Progenitor cell of endocrine pancreas (in vitro differentiated cells): ENCODE results near the gene MAPK8. TPM values are rescaled to one million over a fixed set of nuclear protein-coding genes. Genes with fewer than 3 reads are reported as not detected.

ENCODE experiments used
- DNase-seq: peaks from one replicate; pipeline ENCODE4 v3.0.0; 2021; ENCODE audit warnings: low spot score; ENCODE audit not compliant: unreplicated experiment
- H3K27ac Mint-ChIP-seq: 2 replicates; pipeline ENCODE4 v1.8.0; 2021; ENCODE audit warnings: mild to moderate bottlenecking, moderate library complexity, mixed read lengths
- H3K27me3 Mint-ChIP-seq: 2 replicates; pipeline ENCODE4 v1.8.0; 2021; ENCODE audit warnings: mixed read lengths
- H3K36me3 Mint-ChIP-seq: 2 replicates; pipeline ENCODE4 v1.8.0; 2022; ENCODE audit warnings: mixed read lengths; ENCODE audit not compliant: insufficient read depth
- H3K4me1 Mint-ChIP-seq: 2 replicates; pipeline ENCODE4 v1.8.0; 2021; ENCODE audit warnings: low read depth, mixed read lengths
- H3K4me3 Mint-ChIP-seq: 2 replicates; pipeline ENCODE4 v1.8.0; 2021; ENCODE audit warnings: low read depth, mild to moderate bottlenecking, moderate library complexity, mixed read lengths
- H3K9me3 Mint-ChIP-seq: 2 replicates; pipeline ENCODE4 v1.8.0; 2021; ENCODE audit warnings: low read depth, mixed read lengths
- total RNA-seq: library from RNA; stranded (reverse); gene quantifications from 2 replicates; pipeline ENCODE4 v1.2.1, GENCODE V29; 2021
- TF ChIP-seq, protein P1 (sequence below): fragments of 200-600 bp; sonication (generic); IDR thresholded peaks from one replicate; pipeline ENCODE4 v1.5.0; 2021; ENCODE audit warnings: antibody characterized with exemption, mild to moderate bottlenecking; ENCODE audit not compliant: unreplicated experiment

MAPK8 gene
- total RNA-seq, 1 donor from 2014 or later = 69.7 TPM

DNA sequence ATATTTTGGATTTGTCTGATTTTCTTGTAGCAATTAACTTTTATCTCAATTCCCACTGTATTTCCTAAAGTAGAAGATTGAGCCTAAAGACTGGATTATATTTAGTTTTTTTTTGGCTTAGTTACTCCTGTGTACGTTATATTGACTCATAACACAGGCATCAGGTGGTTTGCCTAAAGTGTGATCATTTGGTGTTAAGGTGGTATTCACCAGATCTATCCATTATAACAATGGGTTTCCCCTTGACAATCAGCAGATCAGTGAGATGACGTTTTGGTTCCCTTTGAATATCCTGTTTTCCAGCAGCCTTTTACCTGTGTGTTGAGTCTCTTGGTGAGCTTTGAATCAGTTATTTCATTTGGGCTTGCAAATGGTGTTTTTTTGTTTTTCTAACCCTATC, 18.1 kb downstream of the MAPK8 start:
- H3K4me1 Mint-ChIP-seq = peaks cover 5% of the 10 kb centered on the region
- H3K27me3 Mint-ChIP-seq = no peaks in the 10 kb centered on the region

DNA sequence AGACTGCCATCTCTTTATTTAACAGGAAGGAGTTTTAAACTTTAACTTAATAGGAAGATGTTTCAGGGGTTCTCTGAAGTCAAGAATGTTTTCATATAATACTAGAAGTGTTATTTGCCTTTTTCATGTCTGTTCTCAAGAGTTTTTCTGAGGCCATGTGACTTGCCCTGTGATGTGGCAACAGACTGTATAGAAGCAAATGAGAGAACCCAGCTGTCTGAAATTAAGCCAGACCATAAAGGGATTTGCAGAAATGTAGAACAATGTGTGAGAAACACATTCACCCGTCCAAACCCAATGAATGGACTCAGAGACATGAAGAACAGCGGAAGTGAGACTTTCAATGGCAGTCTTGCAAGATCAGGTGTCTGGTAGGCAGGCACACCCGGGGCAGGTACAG, 23.8 kb downstream of the MAPK8 start:
- Mint-ChIP-seq H3K27ac (no peak overlapping the region), H3K27me3 (no peaks in the 10 kb centered on the region), H3K36me3 (peaks cover 53% of the 10 kb centered on the region), H3K9me3 (peaks cover 17% of the 10 kb centered on the region), H3K4me1 (peaks cover 5% of the 10 kb centered on the region), H3K4me3 (no peak overlapping the region)
- no peak for DNase-seq
- TF ChIP-seq, protein P1, sequence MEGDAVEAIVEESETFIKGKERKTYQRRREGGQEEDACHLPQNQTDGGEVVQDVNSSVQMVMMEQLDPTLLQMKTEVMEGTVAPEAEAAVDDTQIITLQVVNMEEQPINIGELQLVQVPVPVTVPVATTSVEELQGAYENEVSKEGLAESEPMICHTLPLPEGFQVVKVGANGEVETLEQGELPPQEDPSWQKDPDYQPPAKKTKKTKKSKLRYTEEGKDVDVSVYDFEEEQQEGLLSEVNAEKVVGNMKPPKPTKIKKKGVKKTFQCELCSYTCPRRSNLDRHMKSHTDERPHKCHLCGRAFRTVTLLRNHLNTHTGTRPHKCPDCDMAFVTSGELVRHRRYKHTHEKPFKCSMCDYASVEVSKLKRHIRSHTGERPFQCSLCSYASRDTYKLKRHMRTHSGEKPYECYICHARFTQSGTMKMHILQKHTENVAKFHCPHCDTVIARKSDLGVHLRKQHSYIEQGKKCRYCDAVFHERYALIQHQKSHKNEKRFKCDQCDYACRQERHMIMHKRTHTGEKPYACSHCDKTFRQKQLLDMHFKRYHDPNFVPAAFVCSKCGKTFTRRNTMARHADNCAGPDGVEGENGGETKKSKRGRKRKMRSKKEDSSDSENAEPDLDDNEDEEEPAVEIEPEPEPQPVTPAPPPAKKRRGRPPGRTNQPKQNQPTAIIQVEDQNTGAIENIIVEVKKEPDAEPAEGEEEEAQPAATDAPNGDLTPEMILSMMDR = no peak

More for the DNA sequence above, 18.1 kb downstream of the MAPK8 start:
- H3K9me3 Mint-ChIP-seq = no peaks in the 10 kb centered on the region
- TF ChIP-seq, protein P1 = no peak
- DNase-seq = no peak
- peaks cover 20% of the 10 kb centered on the region for H3K36me3 Mint-ChIP-seq
- no peak overlapping the region for H3K4me3 Mint-ChIP-seq
- no peak overlapping the region for H3K27ac Mint-ChIP-seq

DNA sequence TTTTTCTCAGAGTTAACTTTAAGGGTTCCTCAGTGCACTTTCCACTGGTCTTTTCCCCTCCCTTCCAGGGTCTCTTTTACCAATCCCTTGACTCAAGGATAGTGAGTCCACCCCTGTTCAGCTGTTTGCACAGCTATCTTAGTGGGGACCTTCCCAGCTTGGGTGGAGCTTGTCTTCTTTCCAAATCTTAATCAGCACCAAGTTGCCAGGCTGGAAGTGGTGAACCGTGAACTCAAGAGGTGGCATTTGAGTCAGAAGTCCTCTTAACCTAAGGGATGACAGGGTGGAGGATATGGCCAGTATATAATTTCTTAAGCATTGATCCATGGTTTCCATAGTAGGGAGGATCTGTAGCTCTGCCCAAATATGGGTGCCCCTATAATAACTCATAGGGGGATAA, 25.0 kb downstream of the MAPK8 start:
- H3K9me3 Mint-ChIP-seq = peaks cover 17% of the 10 kb centered on the region
- no peak overlapping the region for H3K4me3 Mint-ChIP-seq
- H3K36me3 Mint-ChIP-seq = peaks cover 52% of the 10 kb centered on the region
- no peak for DNase-seq
- peaks cover 5% of the 10 kb centered on the region for H3K4me1 Mint-ChIP-seq
- TF ChIP-seq, protein P1 = no peak
- no peaks in the 10 kb centered on the region for H3K27me3 Mint-ChIP-seq
- no peak overlapping the region for H3K27ac Mint-ChIP-seq

DNA sequence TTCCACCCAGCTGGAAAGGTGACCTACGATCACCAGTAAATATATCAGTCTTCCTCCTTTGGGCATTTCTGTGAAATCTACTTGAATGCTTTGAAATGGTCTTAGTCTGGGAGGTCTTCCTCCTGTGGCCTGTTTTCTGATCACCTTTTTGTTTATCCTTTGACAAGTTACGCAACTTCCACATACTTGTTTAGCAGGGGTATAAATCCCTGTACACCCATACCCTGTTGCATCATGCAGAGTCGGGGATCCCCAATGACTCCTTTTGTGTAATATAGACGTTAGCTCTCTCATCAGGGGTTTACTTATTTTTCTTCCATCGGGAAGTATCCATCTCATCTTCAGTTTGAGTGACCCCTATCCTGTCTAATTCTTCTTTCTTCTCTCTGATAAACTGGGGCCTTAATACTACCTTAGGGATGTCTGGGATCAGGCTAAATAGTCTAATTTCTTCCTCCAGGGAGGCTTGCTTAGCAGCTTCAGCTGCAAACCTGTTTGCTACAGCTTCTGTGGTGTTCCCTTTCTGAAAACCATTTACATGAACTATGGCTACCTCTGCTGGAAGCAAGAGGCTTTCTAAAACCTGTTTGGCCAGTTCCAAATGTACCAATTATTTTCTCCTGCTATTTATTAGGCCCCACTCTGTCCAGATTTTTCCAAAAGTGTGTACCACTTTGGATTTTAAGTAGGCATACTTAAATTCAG, 25.8 kb downstream of the MAPK8 start:
- TF ChIP-seq, protein P1 = no peak
- no peak for DNase-seq
- Mint-ChIP-seq H3K27me3 (no peaks in the 10 kb centered on the region), H3K36me3 (peaks cover 47% of the 10 kb centered on the region), H3K4me1 (peaks cover 2% of the 10 kb centered on the region), H3K9me3 (peaks cover 17% of the 10 kb centered on the region), H3K4me3 (no peak overlapping the region), H3K27ac (no peak overlapping the region)

DNA sequence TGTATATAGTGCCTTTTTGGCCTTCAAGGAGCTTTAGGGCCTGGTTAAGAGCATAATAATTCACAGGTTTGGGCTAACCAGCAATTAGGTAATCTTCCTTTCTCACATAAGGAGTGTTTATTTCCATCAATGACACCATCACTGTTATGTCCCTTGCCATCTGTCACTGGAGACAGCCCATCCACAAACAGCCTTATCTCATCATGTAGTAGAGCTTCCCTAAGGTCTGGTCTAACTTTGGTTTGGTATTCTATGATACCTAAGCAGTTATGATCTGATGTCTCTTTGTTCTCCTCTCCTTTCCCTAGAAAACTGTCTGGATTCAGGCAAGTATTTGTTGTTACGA, 26.4 kb downstream of the MAPK8 start:
- peak overlapping the region; percentile 30 for H3K27ac Mint-ChIP-seq
- peaks cover 51% of the 10 kb centered on the region for H3K36me3 Mint-ChIP-seq
- DNase-seq = no peak
- TF ChIP-seq, protein P1 = no peak
- H3K4me3 Mint-ChIP-seq = no peak overlapping the region
- H3K9me3 Mint-ChIP-seq = peaks cover 17% of the 10 kb centered on the region
- no peaks in the 10 kb centered on the region for H3K27me3 Mint-ChIP-seq
- H3K4me1 Mint-ChIP-seq = peaks cover 5% of the 10 kb centered on the region
